HL-60/S4 treated with retinoic acid at 250 ng/mL for 4 days and 3 days (cell line): ENCODE results near the gene P2RY8.
"Not testable (repeated sequence)": the region's sequence is repeated elsewhere in the genome, so short reads cannot be mapped to it uniquely, and the experiment has no call there.

Experiments
- in situ Hi-C: fragments of 300-500 bp; cut with MboI; formaldehyde crosslinking; loops from 2 replicates; pipeline ENCODE4 v1.7.0; 2022; ENCODE audit warnings: low sequenced_read_pairs

Gene P2RY8

GRCh38 chrX:1449036-1449822 is 87.8 kb downstream of the P2RY8 start:
- in situ Hi-C loops: no loop called here

- in situ Hi-C loops: not testable (repeated sequence)
Measured at GRCh38 chrX:1448573-1449001, 88.4 kb downstream of the P2RY8 start.

- in situ Hi-C loops: not testable (repeated sequence)
Measured at GRCh38 chrX:1447969-1448572, 88.9 kb downstream of the P2RY8 start.

- in situ Hi-C loops: not testable (repeated sequence)
Measured at GRCh38 chrX:1446984-1447968, 89.7 kb downstream of the P2RY8 start.

GRCh38 chrX:1444561-1445500 is 92.2 kb downstream of the P2RY8 start:
- in situ Hi-C loops: no loop called here

- in situ Hi-C loops: no loop called here
Measured at GRCh38 chrX:1443496-1444075, 93.4 kb downstream of the P2RY8 start.

- in situ Hi-C loops: no loop called here
Measured at GRCh38 chrX:1442724-1443367, 94.1 kb downstream of the P2RY8 start.

GRCh38 chrX:1442016-1442665 is 94.8 kb downstream of the P2RY8 start:
- in situ Hi-C loops: no loop called here

- in situ Hi-C loops: no loop called here
Measured at GRCh38 chrX:1440506-1440905, 96.5 kb downstream of the P2RY8 start.

- in situ Hi-C loops: no loop called here
Measured at GRCh38 chrX:1435241-1435895, 101.6 kb downstream of the P2RY8 start.

- in situ Hi-C loops: no loop called here
Measured at GRCh38 chrX:1434871-1435240, 102.1 kb downstream of the P2RY8 start.

GRCh38 chrX:1433646-1434357 is 103.2 kb downstream of the P2RY8 start:
- in situ Hi-C loops: no loop called here

- in situ Hi-C loops: no loop called here
Measured at GRCh38 chrX:1430451-1430850, 106.5 kb downstream of the P2RY8 start.

- in situ Hi-C loops: no loop called here
Measured at GRCh38 chrX:1427756-1428155, 109.2 kb downstream of the P2RY8 start.

- in situ Hi-C loops: not testable (repeated sequence)
Measured at GRCh38 chrX:1426321-1426720, 110.7 kb downstream of the P2RY8 start.

GRCh38 chrX:1425381-1425780 is 111.6 kb downstream of the P2RY8 start:
- in situ Hi-C loops: no loop called here

- in situ Hi-C loops: no loop called here
Measured at GRCh38 chrX:1424147-1424851, 112.7 kb downstream of the P2RY8 start.
